Measurements from ENCODE around the gene ZNF407. TPM values are rescaled to one million over a fixed set of nuclear protein-coding genes. Genes with fewer than 3 reads are reported as not detected.

The ZNF407 gene
- total and polyA plus RNA-seq, 2 experiments from 2014 or later: 2.1 to 10.4 TPM

DNA sequence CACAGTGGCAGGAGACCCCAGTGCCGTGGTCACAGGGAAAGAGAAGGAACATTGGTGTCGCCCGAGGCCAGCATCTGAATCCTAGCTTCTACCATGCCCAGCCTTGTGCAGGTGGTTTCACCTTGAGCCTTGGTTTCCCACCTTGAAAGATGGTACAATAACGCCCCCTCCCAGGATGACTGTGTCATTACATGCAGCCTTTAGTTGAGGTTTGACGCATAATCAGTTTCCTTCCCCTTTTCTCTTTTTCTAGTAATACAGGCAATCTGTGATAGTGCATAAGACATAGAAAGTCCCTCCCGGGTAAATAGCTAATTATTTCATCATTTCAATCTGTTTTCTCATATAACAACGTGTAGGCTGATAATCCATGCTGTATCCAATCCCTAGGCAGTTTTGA lies 29.8 kb upstream of the ZNF407 start:
- Histone ChIP-seq H3K9me2 (ENCODE audit: insufficient read depth) (no peaks in the 10 kb centered on the region; the same call in 1 of the 2 replicates), H2AFZ (no peak overlapping the region), H3F3A (replicated peaks; ENCODE audit: low read depth) (no peaks in the 10 kb centered on the region), H3K4me2 (no peak overlapping the region), H3K4me3 (no peak overlapping the region), H3K4me1 (ENCODE audit: insufficient read depth) (no peaks in the 10 kb centered on the region), H3K79me2 (replicated peaks; ENCODE audit: insufficient read depth) (no peaks in the 10 kb centered on the region), H3K36me3 (ENCODE audit: insufficient read depth) (no peaks in the 10 kb centered on the region), H3K27me3 (ENCODE audit: insufficient read depth) (no peaks in the 10 kb centered on the region), H4K20me1 (replicated peaks; ENCODE audit: insufficient read depth) (no peaks in the 10 kb centered on the region), H3K27ac (ENCODE audit: low read depth) (no peak overlapping the region)
- Mint-ChIP-seq H3K4me3 (no peak overlapping the region), H3K36me3 (ENCODE audit: low read depth) (peaks cover 22% of the 10 kb centered on the region), H3K4me1 (no peaks in the 10 kb centered on the region), H3K27me3 (ENCODE audit: insufficient read depth, low read depth, poor library complexity) (peaks cover 7% of the 10 kb centered on the region), H3K27ac (no peak overlapping the region), H3K9me3 (peaks cover 49% of the 10 kb centered on the region)
- TF ChIP-seq, protein P1, sequence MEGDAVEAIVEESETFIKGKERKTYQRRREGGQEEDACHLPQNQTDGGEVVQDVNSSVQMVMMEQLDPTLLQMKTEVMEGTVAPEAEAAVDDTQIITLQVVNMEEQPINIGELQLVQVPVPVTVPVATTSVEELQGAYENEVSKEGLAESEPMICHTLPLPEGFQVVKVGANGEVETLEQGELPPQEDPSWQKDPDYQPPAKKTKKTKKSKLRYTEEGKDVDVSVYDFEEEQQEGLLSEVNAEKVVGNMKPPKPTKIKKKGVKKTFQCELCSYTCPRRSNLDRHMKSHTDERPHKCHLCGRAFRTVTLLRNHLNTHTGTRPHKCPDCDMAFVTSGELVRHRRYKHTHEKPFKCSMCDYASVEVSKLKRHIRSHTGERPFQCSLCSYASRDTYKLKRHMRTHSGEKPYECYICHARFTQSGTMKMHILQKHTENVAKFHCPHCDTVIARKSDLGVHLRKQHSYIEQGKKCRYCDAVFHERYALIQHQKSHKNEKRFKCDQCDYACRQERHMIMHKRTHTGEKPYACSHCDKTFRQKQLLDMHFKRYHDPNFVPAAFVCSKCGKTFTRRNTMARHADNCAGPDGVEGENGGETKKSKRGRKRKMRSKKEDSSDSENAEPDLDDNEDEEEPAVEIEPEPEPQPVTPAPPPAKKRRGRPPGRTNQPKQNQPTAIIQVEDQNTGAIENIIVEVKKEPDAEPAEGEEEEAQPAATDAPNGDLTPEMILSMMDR (conservative IDR thresholded peaks at IDR 0.05; ENCODE audit: low read depth in 2 of 2): peak; percentile 45 to 62
- no peak for TF ChIP-seq EZH2 (IDR thresholded peaks at IDR 0.05; ENCODE audit: low read depth, unreplicated experiment)
- peak; percentile 24 for DNase-seq (ENCODE audit: low spot score)
- ATAC-seq: no peak

- Histone ChIP-seq H3K9me2 (ENCODE audit: insufficient read depth) (no peaks in the 10 kb centered on the region; the same call in 1 of the 2 replicates), H3K36me3 (ENCODE audit: insufficient read depth) (no peaks in the 10 kb centered on the region), H3K4me3 (no peak overlapping the region), H3K27me3 (ENCODE audit: insufficient read depth) (no peaks in the 10 kb centered on the region), H3K4me2 (no peak overlapping the region), H3K79me2 (replicated peaks; ENCODE audit: insufficient read depth) (no peaks in the 10 kb centered on the region), H2AFZ (no peak overlapping the region), H3F3A (replicated peaks; ENCODE audit: low read depth) (no peaks in the 10 kb centered on the region), H3K27ac (ENCODE audit: low read depth) (no peak overlapping the region), H3K4me1 (ENCODE audit: insufficient read depth) (no peaks in the 10 kb centered on the region), H4K20me1 (replicated peaks; ENCODE audit: insufficient read depth) (no peaks in the 10 kb centered on the region)
- peaks cover 22% of the 10 kb centered on the region for H3K36me3 Mint-ChIP-seq (ENCODE audit: low read depth)
- DNase-seq (ENCODE audit: low spot score) (no peak), ATAC-seq (no peak)
- H3K27me3 Mint-ChIP-seq (ENCODE audit: insufficient read depth, low read depth, poor library complexity): peaks cover 4% of the 10 kb centered on the region
- H3K4me3 Mint-ChIP-seq: no peak overlapping the region
- no peak overlapping the region for H3K27ac Mint-ChIP-seq
- H3K9me3 Mint-ChIP-seq: peaks cover 48% of the 10 kb centered on the region
- H3K4me1 Mint-ChIP-seq: no peaks in the 10 kb centered on the region
- TF ChIP-seq JUNB (IDR thresholded peaks at IDR 0.05; ENCODE audit: unreplicated experiment): no peak
- TF ChIP-seq, protein P2, sequence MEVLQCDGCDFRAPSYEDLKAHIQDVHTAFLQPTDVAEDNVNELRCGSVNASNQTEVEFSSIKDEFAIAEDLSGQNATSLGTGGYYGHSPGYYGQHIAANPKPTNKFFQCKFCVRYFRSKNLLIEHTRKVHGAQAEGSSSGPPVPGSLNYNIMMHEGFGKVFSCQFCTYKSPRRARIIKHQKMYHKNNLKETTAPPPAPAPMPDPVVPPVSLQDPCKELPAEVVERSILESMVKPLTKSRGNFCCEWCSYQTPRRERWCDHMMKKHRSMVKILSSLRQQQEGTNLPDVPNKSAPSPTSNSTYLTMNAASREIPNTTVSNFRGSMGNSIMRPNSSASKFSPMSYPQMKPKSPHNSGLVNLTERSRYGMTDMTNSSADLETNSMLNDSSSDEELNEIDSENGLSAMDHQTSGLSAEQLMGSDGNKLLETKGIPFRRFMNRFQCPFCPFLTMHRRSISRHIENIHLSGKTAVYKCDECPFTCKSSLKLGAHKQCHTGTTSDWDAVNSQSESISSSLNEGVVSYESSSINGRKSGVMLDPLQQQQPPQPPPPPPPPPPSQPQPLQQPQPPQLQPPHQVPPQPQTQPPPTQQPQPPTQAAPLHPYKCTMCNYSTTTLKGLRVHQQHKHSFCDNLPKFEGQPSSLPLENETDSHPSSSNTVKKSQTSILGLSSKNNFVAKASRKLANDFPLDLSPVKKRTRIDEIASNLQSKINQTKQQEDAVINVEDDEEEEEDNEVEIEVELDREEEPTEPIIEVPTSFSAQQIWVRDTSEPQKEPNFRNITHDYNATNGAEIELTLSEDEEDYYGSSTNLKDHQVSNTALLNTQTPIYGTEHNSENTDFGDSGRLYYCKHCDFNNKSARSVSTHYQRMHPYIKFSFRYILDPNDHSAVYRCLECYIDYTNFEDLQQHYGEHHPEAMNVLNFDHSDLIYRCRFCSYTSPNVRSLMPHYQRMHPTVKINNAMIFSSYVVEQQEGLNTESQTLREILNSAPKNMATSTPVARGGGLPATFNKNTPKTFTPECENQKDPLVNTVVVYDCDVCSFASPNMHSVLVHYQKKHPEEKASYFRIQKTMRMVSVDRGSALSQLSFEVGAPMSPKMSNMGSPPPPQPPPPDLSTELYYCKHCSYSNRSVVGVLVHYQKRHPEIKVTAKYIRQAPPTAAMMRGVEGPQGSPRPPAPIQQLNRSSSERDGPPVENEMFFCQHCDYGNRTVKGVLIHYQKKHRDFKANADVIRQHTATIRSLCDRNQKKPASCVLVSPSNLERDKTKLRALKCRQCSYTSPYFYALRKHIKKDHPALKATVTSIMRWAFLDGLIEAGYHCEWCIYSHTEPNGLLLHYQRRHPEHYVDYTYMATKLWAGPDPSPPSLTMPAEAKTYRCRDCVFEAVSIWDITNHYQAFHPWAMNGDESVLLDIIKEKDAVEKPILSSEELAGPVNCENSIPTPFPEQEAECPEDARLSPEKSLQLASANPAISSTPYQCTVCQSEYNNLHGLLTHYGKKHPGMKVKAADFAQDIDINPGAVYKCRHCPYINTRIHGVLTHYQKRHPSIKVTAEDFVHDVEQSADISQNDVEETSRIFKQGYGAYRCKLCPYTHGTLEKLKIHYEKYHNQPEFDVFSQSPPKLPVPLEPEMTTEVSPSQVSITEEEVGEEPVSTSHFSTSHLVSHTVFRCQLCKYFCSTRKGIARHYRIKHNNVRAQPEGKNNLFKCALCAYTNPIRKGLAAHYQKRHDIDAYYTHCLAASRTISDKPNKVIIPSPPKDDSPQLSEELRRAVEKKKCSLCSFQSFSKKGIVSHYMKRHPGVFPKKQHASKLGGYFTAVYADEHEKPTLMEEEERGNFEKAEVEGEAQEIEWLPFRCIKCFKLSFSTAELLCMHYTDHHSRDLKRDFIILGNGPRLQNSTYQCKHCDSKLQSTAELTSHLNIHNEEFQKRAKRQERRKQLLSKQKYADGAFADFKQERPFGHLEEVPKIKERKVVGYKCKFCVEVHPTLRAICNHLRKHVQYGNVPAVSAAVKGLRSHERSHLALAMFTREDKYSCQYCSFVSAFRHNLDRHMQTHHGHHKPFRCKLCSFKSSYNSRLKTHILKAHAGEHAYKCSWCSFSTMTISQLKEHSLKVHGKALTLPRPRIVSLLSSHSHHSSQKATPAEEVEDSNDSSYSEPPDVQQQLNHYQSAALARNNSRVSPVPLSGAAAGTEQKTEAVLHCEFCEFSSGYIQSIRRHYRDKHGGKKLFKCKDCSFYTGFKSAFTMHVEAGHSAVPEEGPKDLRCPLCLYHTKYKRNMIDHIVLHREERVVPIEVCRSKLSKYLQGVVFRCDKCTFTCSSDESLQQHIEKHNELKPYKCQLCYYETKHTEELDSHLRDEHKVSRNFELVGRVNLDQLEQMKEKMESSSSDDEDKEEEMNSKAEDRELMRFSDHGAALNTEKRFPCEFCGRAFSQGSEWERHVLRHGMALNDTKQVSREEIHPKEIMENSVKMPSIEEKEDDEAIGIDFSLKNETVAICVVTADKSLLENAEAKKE (CRISPR knock-in tag; IDR thresholded peaks at IDR 0.05): no peak
- TF ChIP-seq ZNF331 (CRISPR knock-in tag; IDR thresholded peaks at IDR 0.05; ENCODE audit: low read depth): no peak
- no peak for TF ChIP-seq STAT1 (IDR thresholded peaks at IDR 0.05; ENCODE audit: unreplicated experiment)
- TF ChIP-seq ZNF114 (CRISPR knock-in tag; IDR thresholded peaks at IDR 0.05): no peak
- TF ChIP-seq CREB1 (CRISPR knock-in tag; IDR thresholded peaks at IDR 0.05; ENCODE audit: low read depth): no peak
- no peak for TF ChIP-seq POLR2AphosphoS5 (IDR thresholded peaks at IDR 0.05; ENCODE audit: low read depth)
- no peak for TF ChIP-seq EZH2phosphoT487 (IDR thresholded peaks at IDR 0.05; ENCODE audit: unreplicated experiment)
- TF ChIP-seq, protein P3, sequence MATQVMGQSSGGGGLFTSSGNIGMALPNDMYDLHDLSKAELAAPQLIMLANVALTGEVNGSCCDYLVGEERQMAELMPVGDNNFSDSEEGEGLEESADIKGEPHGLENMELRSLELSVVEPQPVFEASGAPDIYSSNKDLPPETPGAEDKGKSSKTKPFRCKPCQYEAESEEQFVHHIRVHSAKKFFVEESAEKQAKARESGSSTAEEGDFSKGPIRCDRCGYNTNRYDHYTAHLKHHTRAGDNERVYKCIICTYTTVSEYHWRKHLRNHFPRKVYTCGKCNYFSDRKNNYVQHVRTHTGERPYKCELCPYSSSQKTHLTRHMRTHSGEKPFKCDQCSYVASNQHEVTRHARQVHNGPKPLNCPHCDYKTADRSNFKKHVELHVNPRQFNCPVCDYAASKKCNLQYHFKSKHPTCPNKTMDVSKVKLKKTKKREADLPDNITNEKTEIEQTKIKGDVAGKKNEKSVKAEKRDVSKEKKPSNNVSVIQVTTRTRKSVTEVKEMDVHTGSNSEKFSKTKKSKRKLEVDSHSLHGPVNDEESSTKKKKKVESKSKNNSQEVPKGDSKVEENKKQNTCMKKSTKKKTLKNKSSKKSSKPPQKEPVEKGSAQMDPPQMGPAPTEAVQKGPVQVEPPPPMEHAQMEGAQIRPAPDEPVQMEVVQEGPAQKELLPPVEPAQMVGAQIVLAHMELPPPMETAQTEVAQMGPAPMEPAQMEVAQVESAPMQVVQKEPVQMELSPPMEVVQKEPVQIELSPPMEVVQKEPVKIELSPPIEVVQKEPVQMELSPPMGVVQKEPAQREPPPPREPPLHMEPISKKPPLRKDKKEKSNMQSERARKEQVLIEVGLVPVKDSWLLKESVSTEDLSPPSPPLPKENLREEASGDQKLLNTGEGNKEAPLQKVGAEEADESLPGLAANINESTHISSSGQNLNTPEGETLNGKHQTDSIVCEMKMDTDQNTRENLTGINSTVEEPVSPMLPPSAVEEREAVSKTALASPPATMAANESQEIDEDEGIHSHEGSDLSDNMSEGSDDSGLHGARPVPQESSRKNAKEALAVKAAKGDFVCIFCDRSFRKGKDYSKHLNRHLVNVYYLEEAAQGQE (IDR thresholded peaks at IDR 0.05; ENCODE audit: unreplicated experiment): no peak
Observed at GRCh38 chr18:74569401-74569800, 28.3 kb upstream of the ZNF407 start.
